NOMO-1 treated with DMSO at 0.1 percent for 48 hours (cell line): ENCODE measurements around the gene PLB1.
"Not testable (repeated sequence)": the region's sequence is repeated elsewhere in the genome, so short reads cannot be mapped to it uniquely, and the experiment has no call there.

Source experiments
- DNase-seq: peaks from one replicate; lab custom pipeline; 2025; ENCODE audit not compliant: unreplicated experiment; lab: John Stamatoyannopoulos, UW

The PLB1 gene

DNA sequence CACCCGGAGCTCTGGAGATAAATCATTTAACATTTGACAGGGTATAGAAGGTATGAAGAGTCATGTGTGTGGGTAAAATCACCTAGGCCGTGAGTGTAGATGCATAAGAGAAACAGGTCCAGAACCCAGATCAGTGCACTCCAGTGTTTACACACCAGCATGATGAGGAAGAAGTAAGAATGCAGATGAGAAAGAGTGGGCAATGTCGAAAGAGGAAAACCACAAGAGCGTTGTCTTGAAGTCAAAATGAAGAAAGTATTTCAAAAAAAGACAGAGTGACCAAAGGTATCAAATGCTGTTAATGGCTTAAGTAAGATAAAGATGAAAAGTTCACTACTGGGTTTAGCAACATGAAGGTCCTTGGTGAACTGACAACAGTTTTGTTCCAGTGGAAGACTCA lies 32.0 kb upstream of the PLB1 start:
- DNase-seq, result peak; percentile 91

DNA sequence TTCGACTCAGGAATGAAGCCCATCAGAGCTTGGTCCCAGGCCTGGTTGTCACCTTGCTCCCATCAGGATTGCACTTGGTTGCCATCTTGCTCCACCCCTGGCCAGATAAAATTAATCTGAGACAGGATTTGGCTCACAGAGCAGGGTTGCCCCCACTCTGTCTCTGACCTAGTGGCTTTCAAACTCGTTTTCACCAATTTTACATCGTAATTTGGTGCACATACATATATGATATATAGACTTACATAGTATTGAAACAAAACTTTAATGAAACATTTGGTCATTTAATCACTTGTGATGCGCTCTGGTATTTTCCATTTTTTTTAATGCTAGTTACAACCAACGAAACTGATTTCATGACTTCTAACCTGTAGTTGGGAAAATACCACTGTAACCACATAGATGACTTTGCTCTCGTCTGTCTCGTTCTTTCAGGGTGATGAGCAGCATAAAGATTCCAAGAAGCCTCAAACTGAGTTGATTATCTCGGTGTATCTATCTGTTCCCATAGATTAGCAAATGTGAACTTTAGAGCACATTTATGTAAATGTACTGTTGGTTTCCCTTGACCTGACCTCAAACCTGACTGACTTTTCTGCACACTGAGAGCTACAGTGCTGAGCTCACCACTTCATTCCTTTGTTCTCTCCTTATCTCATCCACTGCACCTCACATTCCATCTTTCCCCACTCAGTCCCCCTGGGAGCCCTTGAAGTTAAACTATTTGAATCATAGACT lies 30.5 kb upstream of the PLB1 start:
- no peak for DNase-seq

DNA sequence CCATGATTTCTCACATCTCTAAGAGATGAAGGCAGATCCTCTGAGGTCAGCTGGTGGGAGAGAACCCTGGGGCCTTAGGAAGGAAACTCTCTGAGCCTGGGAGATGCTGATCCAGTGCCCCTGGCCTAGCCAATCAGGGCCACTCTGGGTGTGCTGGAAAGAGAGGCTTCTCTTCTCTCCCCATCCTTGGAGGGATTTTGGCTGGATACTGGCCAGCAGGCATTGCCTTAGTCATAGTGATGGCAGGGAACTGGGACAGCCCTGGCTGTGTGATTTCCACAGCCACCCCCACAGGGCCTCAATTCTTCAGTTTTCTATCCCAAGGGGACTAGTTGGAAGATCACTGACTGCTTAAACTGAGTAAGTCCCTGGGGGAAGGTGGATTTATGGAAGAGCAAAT lies 26.6 kb upstream of the PLB1 start:
- no peak for DNase-seq

DNA sequence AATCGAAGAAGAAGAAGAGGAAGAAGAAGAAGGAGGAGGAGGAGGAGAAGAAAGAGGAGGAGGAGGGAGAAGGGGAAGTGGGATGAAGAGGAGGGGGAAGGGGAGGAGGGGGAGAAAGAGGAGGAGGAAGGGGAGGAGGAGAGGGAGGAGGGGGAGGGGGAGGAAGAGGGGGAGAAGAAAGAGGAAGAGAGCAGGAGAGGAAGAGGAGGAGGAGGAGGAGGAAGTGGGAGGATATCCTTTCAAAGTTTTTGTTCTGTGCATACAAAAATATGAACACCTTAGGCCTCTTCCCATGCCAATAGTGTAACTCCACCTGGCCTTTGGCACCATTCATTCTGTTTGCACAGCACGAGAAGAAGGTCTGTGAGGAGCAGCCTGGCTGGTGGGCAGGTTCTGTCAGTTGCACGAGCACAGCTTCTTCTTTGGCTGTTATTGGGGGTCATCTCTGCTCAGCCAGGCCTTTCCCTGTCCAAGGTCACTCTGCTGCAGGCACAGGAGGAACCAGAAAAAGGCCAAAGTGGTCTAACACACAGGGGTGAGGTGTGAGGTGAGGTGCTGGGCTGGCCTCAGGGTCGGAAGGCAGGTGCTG lies 25.8 kb upstream of the PLB1 start:
- DNase-seq, result no peak

DNA sequence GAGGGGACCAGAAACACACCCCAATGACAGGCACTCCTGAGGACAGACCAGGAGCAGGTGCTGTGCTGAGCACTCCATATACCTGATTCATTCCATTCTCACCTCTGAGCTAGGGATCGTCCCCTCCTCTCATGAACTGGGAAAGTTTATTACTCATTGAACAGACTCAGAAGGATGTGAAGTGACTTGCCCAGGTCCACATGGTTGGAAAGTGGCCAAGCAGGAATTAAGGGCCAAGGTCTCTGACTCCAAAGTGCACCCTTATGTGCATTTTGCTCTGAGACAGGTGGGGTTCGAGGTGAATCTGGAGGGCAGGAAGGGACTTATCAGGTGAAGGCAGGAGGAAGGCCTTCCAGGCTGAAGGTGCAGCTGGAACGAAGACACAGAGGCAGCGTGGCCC lies 25.1 kb upstream of the PLB1 start:
- no peak for DNase-seq

DNA sequence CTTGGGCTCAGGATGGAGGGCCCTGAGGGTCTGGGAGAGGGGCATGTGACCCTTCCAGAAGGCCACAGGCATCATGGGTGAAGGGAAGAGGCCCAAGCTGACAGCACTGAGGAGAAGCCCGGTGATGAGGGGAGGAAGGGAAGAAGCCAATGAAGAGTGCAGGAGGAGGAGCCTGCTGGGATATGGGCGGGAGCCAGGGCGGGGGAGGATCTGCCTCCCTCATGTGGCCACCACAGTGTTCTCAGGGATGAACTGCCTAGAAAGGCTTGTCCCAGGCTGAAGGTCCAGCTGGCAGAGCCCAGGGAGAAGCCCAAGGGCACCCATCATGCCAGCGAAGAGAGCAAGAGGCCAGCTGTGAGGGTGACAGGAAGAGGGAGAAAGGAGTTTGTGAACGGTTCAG lies 24.6 kb upstream of the PLB1 start:
- no peak for DNase-seq

DNA sequence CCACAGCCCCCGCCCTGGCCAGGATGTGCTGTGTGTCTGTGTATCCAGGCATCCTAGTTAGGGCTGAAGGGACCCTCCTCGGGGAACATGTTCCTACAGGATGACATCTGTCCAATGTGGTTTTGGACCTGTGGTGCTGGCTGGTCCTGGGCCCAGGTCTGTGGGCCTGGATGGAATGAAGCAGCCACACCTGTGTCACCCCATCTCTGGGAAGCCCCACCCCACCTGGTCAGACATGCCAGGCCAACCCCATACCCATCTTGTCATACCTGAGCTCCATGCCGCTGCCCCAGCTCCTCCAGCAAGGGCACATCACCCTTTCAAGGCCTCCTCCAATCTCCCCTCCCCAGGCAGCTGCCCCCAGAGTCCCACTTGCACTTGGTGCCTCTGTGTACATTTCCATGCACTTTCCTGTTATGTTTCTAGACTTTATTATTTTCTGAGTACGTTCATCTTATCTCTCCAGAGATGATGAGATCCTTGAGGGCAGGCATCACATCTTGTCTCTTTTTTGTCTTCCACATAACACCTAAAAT lies 24.1 kb upstream of the PLB1 start:
- DNase-seq, result no peak

DNA sequence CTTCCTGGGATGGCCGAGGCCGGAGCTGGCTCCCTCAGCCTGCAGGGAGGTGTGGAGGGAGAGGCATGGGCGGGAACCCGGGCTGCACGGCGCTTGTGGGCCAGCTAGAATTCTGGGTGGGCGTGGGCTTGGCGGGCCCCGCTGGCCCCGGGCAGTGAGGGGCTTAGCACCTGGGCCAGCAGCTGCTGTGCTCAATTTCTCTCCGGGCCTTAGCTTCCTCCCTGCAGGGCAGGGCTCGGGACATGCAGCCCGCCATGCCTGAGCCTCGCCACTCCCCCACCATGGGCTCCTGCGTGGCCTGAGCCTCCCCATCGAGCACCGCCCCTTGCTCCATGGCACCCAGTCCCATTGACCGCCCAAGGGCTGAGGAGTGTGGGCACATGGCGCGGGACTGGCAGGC lies 23.2 kb upstream of the PLB1 start:
- DNase-seq, result not testable (repeated sequence)

DNA sequence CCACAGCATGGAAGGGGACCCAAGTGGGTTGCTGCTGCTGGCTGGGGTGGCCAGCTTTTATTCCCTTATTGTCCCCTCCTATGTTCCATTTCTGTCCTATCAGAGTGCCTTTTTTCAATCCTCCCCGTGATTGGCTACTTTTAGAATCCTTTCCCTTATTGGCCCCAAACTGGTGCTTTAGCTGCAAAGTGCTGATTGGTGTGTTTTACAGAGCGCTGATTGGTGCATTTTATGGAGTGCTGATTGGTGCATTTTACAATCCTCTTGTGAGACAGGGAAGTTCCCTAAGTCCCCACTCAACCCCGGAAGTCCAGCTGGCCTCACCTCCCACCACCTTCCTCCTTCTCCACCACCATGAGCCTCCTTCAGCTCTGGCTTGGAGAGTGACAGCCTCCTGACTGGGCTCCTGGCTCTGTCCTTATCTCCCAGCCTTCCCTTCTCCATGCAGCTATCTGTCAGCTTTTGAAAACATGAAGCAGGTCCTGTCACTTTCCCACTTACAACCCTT lies 20.7 kb upstream of the PLB1 start:
- DNase-seq, result no peak

DNA sequence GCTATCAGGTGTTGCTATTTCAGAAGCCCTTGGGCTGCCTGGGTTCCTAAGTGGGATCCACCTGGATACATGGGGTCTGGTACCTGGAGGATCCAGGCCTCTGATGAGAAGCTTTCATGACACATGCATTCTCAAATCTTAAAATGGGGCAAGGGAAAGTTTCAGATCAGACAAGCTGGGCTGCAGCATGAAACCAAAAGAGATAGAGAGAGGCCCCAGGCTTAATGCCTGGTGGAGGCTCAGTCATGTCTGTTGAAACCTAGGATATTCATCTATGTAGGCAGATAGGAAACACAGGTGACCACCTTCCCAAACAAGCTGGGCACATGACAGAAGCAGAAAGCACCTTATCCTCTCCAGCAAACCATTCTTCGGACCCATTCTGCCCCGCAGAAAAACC lies 18.8 kb upstream of the PLB1 start:
- no peak for DNase-seq

DNA sequence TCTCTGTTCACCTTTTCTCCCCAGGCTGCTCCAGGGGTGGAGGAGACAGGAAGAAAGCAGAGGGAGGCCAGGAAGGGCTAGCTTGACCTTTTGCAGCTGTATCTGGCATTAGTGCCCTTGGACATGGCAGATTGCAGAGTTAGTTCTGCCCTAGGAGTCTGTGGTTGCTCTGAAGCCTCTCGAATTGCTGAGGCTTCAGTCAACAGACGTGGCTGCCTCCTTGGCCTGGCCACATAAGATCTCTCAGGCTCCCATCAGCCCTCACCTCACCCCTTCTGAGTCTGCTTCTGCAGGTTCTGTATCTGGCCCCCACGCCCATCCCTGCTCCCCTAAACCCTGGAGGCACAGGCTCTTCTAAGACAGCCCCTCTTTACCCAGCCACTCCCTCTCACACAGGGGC lies 18.2 kb upstream of the PLB1 start:
- DNase-seq, result no peak

DNA sequence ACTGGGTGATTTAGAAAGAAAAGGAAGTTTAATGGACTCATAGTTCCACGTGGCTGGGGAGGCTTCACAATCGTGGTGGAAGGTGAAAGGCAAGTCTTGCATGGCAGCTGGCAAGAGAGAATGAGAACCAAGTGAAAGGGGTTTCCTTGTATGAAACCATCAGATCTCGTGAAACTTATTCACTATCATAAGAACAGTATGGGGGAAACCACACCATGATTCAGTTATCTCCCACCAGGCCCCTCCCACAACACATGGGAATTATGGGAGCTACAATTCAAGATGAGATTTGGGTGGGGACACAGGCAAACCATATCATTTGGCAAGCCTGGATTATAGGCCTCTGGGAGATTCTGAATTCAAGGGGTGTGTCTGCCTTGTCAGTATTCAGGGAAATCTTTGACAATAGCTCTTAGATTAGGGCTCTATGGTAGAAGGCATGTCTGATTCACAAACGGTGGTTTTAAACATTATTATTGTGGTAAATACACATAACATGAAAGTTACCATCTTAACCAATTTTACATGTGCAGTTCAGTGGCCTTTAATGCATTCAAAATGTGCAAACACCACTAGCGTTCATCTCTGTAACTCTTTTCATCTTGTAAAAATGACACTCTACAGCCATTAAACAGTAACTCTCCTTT lies 15.3 kb upstream of the PLB1 start:
- DNase-seq, result no peak

DNA sequence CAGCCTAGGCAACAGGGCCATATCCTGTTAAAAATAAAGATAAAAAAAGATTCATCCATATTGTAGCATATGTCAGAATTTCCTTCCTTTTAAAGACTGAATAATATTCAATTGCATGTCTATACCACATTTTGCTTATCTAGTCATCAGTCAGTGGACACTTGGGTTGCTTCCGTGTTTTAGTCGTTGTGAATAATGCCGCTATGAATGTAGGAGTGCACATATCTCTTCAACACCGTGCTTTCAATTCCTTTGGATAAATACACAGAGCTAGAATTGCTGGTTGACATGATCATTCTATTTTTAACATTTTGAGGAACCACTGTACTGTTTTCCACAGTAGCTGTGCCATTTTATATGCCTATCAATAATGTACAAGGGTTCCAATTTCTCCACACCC lies 14.0 kb upstream of the PLB1 start:
- DNase-seq, result no peak

DNA sequence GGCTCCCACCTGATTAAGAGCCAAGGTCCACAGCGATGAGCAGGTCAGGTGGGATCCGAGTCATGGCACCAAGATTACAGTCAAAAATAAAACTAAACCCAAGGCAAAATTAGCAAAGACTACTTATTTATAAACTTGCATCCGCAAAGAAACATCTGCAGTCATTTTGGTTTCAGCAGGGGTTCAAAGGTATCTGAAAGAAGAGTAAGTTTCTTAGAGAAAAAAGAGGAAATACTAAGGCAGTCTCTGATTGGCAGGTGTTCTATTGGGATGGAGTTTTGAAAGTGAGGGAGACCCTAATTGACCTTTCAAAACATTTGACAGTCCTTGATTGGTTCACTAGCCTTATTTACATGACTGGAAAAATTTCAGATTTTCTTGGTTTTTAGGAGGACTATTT lies 11.0 kb upstream of the PLB1 start:
- DNase-seq, result no peak

DNA sequence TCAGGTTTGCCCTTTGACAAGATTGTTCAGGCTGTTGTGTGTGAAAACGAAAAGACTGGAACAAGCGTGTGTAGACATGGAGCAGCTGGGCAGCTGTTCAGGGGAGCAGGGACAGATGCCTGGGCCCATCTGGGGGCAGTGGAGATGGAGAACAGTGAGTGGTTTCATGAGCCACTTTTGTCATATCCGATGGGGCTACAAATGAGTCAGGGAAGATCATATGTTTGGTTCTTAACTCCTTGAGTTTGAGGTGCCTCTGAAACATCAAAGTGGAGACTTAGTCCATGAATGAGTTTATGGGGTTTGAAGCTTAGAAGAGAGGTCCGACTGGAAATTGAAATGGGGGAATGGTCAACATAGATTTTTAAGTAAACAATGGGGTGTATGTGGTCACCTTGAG lies 9.3 kb upstream of the PLB1 start:
- DNase-seq, result no peak

DNA sequence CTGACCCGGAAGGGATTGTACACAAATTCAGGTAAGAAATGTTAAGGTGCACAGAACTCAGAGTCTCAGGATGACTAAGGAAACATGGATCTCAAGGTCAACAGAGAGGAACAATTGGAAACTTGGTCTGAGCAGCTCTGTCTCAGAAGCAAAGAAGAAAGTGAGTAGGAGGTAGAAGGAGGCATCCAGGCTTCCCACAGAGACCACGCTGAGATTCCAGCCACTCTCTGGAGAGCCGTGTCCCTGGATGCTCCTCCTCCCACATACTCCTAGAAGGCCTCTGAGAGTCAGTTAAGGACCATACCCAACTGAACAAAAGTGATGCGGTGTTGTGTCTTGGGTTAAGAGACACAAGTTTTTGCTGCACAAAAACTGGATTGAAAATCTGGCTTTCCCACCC lies 8.6 kb upstream of the PLB1 start:
- DNase-seq, result no peak

DNA sequence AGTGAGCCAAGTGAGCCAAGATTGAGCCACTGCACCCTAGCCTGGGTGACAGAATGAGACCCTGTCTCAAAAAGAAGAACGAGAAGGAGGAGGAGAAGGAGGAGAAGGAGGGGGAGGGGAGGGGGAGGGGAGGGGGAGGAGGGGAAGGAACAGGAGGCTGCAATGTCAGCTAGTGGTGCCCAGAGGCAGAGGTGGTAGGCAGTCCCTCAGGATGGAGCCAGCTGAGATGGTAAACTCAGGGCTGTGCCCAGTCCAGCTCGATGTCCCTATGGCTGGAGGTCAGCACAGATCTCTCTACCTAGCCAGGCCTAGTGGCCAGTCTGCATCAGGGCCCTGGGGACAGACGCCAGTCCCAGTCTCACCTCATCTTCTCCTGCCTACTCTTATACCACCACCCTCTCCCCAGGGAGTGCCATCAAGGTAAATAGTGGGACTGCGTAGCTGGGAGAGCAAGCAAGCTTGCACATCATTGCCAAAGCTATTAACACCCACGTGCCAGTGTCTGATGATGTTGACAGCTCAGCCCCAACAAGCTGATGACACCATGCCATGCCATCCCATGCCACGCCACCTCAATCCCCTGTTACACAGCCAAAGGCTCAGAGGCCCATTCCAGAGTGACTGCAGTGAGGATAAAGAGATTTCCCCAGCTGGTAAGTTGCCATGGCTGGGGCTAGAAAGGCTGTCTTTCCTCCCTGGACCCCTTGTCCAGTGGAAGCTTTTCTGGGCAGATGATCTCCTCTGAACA lies 7.6 kb upstream of the PLB1 start:
- DNase-seq, result no peak

DNA sequence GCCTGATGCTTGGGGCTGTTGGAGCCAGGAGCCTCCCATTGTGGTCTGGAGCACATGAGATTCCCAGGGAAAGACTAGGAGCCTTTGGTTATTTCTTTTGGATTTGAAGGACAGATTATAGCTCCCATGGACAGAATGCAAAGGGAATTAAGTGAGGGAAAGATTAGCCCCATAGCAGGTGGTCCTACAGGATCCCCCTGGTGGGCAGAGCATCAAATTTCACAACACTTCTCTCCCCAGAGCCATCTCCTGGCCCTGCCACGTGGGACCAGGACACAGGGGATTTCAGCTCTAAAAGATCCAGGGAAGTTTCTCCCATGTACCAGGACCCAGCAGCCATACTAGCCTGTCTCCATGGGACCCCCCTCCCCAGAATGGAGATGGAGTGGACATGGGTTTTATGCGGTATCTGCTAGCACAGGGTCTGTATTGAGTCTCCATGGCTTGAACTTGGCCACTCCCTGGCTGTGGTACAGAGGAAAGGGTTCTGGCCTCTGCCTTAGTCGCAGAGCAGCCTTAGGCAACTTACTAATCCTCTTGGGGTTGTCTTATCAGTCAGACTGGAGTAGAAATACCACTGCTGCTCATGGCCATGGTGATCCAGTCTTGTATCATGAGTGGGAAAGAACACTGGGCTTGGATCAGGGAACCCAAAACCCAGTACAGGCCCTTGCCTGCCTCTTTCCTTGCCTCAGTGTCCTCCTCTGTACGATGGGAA lies 6.8 kb upstream of the PLB1 start:
- no peak for DNase-seq

DNA sequence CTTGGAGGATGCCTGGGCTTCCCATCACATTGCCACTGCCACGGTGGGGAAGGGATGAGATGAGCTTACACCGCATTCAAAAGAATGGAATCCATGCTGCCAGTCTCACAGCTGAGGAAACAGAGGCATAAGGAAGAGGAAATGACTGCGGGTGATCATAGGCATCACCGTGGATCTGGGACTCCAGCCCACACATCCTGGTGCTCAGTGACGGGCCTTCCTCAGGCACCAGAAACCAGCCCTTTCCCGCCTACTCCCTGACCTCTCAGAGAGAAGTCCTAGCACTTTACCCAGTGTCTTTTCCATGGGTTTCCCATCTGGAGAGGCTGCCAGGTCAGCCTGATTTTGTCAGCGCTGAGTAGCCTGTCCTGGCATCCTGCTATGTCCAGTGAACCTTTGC lies 5.3 kb upstream of the PLB1 start:
- DNase-seq, result no peak

DNA sequence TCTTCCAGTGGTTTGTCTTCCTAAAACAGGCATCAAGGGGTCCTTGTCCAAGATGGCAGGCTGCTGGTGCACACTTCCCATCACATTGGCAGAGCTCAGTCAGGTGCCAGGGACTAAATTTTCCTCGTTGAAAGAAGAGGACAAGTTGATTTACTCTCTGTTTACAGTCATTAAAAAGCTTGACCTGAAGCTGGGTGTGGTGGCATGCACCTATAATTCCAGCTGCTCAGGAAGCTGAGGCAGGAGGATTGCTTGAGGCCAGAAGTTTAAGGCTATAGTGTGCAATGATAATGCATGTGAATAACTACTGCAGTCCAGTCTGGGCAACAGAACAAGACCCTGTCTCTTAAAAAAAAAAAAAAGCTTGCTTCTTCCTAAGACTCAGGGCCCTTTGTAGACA lies 3.6 kb upstream of the PLB1 start:
- no peak for DNase-seq

DNA sequence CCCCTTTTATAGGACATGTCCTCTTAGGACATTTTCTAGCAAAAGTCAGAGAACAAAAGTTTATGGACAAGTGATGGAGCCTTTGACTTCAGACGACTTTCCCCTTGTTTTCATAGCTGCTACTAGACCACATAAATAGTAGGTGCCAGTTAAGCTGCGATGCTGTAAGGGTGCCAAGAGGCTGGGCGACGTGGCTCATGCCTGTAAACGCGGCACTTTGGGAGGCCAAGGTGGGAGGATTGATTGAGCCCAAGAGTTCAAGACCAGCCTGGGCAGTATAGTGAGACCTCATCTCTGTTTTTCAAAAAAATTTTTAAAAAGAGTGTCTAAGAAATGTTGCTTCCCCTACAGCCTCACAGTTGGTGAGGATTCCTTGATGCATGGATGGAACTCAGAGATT lies 2.2 kb upstream of the PLB1 start:
- DNase-seq, result no peak
